ENCODE results near the gene CSF1R.

CSF1R gene

DNA sequence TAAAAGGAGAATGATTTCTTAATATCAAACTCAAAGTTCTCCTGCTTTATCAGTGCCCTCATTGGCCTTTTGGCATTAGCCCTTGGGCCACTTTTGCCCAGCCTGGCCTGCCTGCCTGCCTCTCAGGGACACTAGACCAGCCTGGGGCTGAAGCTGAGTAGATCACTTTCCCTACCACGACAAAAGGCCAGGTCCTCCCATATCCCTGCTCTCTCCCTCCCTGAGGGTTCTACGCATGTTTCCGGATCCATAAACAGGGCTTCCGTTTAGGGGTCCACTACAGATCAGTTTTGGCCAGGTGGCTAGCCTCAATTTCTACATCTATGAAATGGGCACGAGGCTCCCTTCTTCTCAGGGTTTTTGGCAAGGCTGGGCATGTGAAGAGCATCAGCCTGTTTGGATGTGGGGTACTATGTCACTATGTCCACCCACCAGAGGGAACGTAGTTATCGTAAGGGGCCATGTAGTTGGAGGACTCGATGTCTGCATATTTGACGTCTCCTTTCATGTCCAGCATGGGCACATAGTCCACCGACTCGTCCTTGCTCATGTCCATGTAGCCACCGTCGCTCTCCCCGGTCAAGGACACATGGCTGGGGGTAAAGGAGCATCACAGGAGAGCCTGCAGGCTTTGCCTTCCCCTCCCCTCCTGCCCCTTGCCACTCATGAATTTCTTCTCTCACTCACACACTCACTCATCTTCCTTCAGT, 35.2 kb upstream of the CSF1R start:
- DNase-seq (ENCODE audit: low read depth, low spot score): no peak
- H3K27ac ChIP-seq: no peak overlapping the region

DNA sequence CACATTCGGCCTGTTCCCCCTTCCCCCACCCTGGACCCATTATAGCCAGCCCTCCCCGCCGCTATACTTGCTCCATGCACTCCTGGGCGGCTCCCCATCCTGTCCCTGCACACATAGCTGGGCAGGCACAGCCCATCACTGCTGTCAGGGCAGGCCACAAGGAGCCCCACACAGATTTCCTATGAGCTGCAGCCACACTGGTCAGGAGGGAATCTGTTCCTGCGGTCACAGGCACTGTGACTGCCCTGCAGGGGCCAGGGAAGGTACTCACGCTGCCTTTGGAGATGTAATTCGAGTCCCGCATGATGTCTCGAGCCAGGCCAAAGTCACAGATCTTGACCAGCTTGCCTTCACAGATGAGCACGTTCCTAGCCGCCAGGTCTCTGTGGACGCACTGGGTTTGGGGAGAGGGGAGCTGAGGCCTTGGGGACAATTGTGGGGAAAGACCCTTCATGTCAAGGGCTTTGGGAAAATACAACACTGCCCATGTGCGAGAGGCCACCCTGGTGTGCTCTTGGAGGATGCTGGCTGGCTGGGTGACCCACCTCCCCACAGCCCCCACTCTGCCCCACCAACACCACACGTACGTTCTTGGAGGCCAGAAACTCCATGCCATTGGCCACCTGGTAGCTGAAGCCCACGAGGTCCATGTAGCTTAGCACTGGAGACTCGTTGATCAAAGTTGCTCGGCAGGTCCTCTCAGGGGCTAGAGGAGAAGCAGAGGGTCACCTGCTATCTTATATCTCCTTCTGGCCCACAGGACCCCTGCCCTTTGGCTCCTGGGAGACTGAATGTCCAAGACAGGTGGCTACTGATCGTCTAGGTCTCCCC, 34.5 kb upstream of the CSF1R start:
- no peak overlapping the region for H3K27ac ChIP-seq
- no peak for DNase-seq (ENCODE audit: low read depth, low spot score)

DNA sequence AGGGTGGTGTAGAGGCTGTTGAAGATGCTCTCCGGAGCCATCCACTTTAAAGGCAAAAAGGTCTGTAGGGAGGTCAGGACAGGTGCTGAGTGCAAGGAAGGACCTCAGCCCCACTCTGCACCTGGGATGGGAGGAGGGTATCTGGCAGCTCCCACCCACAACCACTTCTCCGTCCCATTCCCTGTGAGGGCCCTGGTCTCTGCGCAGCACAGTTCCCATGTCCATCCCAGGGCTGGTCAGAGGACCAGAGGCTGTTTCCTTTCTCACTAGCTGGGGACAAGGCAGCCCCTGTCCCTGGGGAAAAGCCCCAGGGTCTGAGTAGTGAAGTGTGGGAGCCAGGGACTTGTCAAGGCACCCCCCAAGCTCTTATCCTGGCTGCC, 33.7 kb upstream of the CSF1R start:
- DNase-seq (ENCODE audit: low read depth, low spot score): no peak
- H3K27ac ChIP-seq: no peak overlapping the region

DNA sequence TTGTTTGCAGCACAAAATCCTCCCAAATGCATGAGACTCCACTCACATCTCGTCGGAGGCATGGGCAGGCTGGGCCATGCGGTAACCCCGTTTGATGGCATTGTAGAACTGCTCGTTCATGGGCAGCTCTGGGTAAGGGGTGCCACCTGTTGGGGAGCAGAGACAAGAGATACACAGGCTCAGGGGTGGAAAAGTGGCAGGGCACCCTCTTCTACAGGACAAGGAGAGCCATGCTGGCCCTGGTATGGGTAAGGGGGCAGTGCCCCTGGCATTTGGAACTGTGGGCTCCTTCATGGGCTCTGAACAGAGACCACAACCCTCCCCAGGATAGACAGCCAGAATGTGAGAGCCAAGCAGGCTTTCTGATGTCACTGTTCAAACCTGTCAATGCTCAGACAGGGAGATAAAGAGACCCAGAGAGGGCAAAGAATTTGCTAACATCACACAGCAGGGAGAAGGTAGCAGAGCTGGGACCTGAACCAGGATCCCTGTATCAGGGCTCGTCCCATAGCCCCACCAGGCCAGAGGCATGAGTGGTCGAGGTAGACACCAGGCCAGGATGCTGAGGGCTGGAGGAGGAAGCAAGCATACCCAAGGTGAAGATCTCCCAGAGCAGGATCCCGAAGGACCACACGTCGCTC, 33.2 kb upstream of the CSF1R start:
- DNase-seq (ENCODE audit: low read depth, low spot score): no peak

DNA sequence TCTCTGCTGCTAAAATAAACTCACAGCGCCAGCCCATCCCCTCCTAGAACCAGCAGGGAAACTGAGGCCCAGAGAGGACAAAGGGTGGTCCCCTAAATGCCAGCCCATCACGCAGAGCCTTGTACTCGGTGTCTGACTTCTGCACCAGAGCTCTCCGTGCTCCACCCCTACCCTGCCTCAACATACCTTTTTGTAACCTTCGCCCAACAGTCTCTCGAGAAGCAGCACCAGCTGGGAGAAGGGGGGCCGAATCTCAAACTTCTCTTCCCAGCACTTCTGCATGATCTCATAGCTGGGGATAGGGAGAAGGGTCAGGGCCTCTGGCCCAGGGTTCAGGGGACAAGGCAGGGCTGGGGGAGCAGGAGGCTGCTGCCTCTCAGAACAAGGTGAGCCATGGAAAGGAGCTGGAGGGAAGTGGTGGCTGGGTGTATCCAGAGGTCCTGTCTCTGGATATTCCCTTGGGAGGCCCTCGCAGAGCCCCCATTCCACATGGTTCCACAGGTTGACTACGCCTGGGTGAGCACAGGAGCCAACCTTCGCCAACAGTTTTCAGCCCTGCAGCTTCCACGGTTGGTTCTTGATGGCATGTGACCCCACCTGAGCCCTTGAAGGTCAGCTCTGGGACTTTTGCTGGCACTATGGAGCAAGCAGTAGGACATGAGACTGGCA, 32.3 kb upstream of the CSF1R start:
- H3K27ac ChIP-seq: no peak overlapping the region
- no peak for DNase-seq (ENCODE audit: low read depth, low spot score)

More for the DNA sequence above, 33.2 kb upstream of the CSF1R start:
- H3K27ac ChIP-seq: no peak overlapping the region

DNA sequence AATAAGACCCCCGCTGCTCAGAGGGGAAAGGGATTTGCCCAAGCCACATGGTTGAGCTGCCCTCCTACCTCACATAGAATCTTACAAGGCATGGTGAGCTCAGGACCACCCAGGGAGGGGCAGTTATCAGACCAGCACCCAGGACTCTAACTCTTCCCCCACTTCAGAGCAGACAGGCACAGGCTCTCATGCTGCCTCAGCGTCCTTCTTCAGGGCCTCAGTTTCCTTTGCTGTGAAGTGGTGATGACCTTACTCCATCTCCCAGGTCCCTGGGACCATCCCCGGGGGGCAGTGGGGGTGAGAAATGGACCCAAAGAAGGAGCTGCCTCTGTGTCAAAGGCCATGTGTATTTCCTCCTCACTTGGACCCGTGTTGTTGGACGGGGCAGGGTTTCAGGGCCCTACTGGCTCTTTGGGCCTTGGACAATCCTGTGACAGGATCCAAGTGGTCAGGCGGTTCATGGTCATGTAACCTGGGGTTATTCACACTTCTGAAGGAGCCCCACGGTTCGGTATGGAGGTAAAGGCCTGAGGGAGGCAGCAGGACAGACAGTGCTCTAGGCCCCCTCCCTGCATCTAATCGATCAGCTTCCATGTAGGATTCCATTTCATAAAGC, 31.7 kb upstream of the CSF1R start:
- H3K27ac ChIP-seq: no peak overlapping the region
- DNase-seq (ENCODE audit: low read depth, low spot score): no peak

DNA sequence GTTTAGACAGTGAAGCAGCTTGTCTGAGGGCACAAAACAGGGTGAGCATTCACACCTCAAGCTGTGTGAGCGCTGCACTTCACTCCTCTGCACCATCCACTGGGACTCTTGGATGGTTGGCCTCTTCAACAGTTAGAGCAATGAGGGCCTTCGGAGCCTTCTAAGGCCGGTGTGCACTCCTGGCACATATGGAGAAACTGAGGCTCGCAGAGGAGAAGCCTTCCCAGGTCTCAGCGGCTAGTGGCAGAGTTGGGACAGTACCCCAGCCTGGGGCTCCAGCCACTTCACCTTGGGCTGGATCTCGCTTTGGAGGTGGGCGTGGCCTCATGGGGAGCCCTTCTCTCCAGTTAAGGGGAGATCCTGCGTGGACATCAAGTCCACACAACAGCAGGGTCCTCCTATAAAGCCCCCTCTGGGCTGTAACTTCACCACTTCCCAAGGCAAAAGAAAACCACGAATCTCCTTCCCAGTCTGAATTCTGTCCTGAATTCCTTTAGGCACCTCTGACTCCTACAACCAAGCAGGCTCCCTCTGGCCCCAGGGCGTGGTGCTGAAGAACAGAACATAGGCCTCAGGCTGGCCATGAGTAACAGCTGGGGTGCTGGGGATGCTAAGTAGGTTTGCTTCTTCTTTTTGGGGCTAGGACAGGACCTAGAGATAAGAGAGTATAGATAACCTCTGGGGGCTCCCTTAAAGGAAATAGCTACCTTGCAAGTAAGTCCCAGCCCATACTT, 30.5 kb upstream of the CSF1R start:
- no peak for DNase-seq (ENCODE audit: low read depth, low spot score)
- H3K27ac ChIP-seq: no peak overlapping the region

DNA sequence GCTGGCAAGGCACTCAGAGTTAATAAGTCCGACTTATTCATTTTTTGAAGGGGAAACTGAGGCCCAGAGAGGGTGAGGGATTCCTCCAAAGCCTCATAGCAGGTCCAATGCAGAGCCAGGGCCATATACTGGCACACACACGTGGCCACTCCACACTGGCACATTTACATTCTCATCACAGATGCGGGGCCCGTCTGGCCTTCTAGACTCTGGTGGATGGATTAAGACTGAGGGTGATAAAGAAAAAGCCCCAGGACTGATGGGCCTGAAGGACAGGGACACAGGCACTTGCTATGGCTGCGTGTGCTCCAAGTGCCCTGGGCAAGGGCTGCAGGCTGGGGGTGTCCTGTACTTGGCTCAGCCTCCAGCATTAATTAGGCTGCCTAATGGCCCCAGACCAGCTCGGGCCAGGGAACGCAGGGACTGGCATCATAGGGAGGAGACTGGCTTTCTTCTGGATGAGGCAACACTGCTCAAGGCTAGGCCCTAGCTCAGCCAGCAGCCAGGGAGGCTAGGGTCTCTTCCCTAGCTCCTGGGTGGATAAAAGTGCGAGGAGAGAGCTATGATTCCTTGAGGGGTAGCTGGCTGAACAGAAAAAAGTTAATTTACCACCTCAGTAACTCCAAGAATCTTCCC, 28.5 kb upstream of the CSF1R start:
- no peak for DNase-seq (ENCODE audit: low read depth, low spot score)
- no peak overlapping the region for H3K27ac ChIP-seq

DNA sequence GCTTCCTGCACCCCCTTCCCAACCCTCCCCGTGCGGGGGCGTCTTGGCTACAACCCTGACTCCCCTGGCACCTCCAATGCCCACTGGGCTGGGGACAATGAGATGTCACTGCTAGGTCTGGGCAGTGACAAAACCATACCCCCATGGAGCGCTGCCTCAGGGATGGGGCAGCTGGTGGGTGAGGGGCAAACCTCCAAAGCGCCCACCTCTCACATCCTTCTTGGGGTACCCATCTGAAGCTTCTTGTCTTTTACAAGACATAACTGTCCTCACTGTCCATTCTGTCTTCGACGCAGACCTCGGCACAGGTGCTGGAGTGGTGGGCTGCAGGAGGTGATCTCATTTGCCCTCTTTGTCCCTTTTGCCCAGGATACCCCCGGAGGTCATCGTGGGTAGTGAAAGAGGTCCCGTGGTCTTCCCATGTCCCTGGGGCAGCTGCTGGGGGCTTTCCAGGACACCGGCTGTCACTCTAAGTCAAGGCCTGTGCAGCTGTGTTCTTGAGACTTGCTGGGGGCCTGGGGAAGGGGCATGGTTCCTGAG, 27.8 kb upstream of the CSF1R start:
- DNase-seq (ENCODE audit: low read depth, low spot score): no peak
- H3K27ac ChIP-seq: no peak overlapping the region

DNA sequence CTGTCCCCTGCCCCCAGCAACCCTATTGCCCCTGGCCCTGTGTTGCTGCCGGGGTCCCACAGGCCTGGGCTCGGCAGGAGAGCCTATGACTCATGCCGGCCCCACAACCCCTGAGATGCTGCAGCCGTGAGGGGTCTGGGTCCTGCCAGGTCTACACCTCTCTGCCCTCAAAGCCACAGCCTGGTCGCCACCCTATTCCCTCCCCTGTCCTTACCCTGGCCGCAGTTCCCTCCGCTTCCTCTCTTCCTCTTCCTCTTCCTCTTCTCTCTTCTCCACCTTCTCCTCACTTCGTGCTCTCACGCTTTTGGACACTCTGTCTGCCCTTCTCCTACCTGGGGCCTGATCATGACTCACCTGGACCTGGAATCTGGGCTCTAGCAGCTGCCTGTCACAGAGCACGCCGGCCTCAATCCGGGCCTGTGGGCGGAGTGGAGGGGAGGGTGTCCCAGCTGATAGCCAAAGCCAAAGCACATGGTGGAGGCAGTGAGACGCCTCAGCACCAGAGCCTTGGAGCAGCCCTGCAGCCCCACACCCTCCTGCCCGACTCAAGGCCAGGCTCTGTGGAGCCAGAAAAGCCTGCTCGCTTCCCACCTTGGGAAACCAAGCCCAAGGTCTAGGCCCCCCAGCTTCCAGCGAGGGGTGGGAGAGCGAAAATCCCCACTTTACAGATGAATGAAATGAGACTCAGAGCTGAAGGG, 26.8 kb upstream of the CSF1R start:
- DNase-seq (ENCODE audit: low read depth, low spot score): no peak
- no peak overlapping the region for H3K27ac ChIP-seq

DNA sequence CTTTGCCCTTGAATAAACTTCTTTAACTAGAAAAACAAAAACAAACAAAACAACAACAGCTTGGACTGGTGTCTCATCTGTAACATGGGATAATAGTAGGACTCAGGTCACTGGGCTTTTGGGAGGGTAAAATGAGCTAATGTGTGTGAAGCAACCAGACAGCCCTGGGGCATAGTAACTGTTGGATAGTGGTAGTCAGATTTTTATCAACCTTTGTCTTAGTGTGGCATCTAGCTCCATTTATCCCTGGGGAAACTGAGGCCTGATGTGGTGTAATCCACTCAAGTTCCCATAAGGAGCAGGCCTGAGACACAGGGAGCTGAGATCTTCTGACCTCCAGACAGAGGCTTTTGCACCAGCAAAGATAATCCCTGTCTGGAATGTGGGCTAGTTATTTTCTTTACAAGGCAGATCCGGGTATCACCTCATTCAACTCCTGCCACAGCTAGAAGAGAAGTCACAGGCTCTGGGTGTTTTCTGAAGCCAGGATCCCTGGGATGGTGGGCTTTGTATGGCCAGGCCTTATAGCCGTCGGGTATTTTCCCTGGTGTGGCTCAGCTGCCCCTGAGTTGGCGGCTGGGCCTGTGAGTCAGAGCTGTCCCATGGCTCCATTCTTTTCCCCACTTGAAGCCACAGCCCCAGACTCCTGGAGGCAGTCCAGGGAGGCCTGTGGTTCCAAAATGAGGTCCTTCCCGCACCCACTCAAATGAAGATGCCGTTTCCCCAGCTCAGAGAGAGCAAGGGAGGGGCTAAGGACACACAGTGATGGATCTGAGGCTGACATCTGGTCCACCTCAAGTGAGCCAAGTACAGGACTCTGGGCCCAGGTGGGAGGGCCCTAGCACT, 26.1 kb upstream of the CSF1R start:
- no peak overlapping the region for H3K27ac ChIP-seq
- no peak for DNase-seq (ENCODE audit: low read depth, low spot score)

DNA sequence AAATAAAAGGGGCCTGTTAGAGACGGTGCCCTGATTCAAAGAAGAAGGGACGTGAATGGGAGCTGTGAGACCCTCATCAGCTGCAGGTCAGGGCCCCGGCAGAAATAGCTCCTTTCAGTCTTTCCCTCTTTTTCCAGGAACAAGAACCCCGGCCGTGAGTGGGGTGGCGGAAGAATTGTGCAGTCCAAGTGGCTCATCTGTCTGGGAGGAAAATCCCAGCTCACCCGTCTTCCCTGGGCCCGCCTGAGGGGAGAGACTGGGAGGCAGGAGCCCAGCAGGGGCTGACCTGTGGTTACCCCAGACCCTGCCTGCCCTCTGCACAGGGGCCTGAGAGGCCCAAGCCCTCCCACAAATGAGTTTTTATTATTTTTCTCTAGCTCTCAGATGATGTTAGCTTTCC, 24.8 kb upstream of the CSF1R start:
- no peak overlapping the region for H3K27ac ChIP-seq

DNA sequence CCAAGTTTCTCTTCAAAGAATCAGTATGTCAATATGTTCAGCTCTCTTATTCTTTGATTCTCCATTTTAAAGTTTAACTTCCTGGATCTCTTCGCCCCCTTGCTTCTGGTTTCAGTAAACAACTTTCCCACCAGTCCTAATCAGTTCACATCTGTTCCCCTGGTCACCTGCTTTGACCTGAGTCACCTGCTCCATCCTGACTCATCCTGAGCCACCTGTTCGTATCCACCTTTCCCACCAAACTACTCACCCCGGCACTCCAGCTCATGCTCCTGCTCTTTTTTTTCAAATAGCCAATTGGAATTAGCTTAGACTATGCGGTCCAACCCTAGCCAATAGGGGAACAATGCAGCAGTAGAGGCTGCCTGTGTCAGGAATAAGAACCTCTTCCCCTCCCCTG, 23.6 kb upstream of the CSF1R start:
- no peak for DNase-seq (ENCODE audit: low read depth, low spot score)

More for the DNA sequence above, 24.8 kb upstream of the CSF1R start:
- DNase-seq (ENCODE audit: low read depth, low spot score): no peak

DNA sequence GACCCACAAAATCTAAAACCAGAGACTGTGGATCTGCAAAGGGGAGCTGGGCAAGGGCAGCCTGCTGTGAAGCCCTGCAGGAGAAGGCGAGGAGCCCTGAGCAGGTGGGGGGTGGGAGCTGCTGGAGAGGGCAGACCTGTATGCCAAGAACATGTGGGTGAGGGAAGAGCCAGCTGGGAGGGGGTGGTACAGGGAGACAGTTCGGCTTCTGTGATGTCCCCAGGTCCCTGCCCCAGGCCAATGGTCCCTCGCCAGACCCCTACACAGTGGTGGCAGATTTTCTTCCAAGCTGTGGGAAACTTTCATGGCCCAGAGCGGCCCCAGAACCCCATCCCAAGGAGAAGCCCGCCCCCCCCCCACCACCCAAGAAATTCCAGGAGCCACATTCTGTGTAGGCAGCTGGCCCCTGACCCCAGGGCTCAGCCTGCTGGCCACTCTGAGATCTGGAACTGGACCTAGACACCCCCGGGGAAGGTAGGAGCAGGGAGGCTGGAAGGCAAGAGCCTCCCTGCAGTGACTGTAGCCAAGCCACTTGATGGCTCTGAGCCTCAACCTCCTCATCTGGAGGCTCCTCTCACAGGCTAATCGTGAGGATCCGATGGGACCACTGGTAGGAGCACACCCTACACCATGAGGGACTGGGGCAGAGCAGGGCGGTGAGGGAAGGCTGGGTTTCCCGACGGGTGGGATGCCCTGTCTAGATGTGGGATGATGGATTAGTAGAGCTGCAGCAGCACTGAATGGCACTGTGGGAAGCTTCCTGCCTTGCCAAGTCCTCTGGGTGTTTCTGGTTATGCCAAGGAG, 22.6 kb upstream of the CSF1R start:
- no peak overlapping the region for H3K27ac ChIP-seq
- no peak for DNase-seq (ENCODE audit: low read depth, low spot score)

More for the DNA sequence above, 23.6 kb upstream of the CSF1R start:
- no peak overlapping the region for H3K27ac ChIP-seq

DNA sequence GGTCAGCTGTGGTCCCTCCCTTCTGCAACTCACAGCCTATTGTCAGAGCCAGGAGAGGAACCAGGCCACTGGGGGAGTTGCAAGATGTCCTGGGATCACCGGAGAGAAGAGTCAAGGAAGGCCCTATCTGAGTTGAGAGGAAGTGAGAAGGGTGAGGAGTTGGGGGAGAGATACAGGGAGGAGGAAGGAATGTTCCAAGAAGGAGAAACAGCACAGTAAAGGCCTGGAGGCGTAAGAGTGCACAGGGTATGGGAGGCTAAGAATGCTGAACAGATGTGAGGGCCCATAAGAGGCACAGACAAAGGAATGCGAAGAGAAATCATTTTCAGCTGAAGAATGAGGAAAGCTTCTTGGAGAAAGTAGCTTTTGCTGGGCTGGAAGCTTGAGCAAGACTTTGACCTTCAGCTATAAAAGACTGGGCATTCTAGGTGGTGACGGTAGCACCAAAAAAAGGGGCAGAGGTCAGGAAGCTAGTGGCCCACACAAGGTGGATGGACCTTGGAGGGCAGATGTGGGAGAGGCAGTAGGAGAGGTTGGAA, 21.6 kb upstream of the CSF1R start:
- DNase-seq (ENCODE audit: low read depth, low spot score): no peak
- no peak overlapping the region for H3K27ac ChIP-seq

DNA sequence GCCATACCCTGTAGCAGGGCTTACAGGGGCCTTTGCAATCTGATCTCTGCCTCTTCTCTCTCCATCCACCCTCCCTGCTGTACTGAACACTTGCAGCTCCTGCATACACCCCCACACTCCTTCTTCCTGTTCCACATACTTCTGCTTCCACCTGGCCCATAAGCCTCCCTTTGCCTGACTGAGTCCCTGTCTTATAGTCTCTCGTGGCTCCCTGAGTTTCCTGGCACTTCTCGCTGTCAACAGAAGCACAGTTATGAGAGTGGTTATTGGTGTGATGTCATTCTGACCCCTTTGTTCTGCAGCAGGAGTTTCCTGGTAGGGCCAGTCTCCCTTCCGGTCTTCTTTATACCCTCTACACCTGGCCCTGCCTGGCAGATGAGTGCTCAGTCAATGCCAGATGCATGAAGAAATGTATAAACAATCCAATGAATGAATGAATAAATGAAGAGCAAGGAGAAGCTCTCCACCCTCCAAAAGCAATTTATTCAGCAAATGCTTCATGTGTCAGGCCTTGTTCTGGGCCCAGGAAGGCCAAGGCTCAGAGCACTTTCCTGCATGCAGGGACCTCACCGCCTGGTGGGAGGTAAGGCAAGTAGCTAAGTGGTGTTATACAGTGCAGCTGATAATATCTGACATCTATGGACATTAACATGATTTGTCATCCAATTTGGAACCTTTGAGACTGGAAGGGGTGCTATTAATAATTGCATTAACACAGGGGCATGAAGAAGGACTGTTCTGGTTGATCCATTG, 20.5 kb upstream of the CSF1R start:
- DNase-seq (ENCODE audit: low read depth, low spot score): no peak
- no peak overlapping the region for H3K27ac ChIP-seq
